Panc1 (cell line): Measurements from ENCODE around the gene ACTN3. TPM values are rescaled to one million over a fixed set of nuclear protein-coding genes. Genes with fewer than 3 reads are reported as not detected.
"Not testable (repeated sequence)": the region's sequence is repeated elsewhere in the genome, so short reads cannot be mapped to it uniquely, and the experiment has no call there.

Experiments
- ATAC-seq: fragments of 200-7000 bp; cut with Tn5 transposase; 2 replicates; pipeline ENCODE4 v1.9.1; 2020; ENCODE audit warnings: mild to moderate bottlenecking, moderate library complexity
- BruUV-seq: library from RNA; stranded (reverse); fragments of 400-500 nt; replicated peaks from 2 replicates; lab custom pipeline; 2021; lab: Mats Ljungman, UMichigan
- CTCF ChIA-PET: fragments of 300-600 bp; sonication (Branson Sonifier 250); formaldehyde crosslinking; loops from one replicate; lab custom pipeline; 2022; ENCODE audit warnings: antibody characterized with exemption; lab: Charles Lee
- POLR2A ChIA-PET: fragments of 300-600 bp; sonication (Branson Sonifier 250); formaldehyde crosslinking; loops from one replicate; lab custom pipeline; 2022; ENCODE audit warnings: antibody characterized with exemption; lab: Charles Lee
- DNase-seq: peaks from one replicate; pipeline ENCODE4 v3.0.0-alpha.2; 2010; ENCODE audit warnings: low read depth, low spot score
- H3K27ac ChIP-seq: 2 replicates; pipeline ENCODE4 v1.5.1; 2011; ENCODE audit warnings: mild to moderate bottlenecking, low read length, inconsistent platforms
- H3K27me3 ChIP-seq: fragments of 200-500 bp; sonication (Bioruptor generic); 2 replicates; pipeline ENCODE4 v1.6.0; 2014; ENCODE audit warnings: low read length, inconsistent platforms; ENCODE audit not compliant: control insufficient read depth, insufficient read depth
- H3K36me3 ChIP-seq: fragments of 200-500 bp; sonication (Bioruptor generic); 2 replicates; pipeline ENCODE4 v1.5.1; 2014; ENCODE audit warnings: inconsistent platforms, mild to moderate bottlenecking, low read length, moderate library complexity; ENCODE audit not compliant: control insufficient read depth, insufficient read depth
- H3K4me1 ChIP-seq: 2 replicates; pipeline ENCODE4 v1.5.1; 2011; ENCODE audit warnings: inconsistent platforms, mild to moderate bottlenecking, low read length, moderate library complexity; ENCODE audit not compliant: control insufficient read depth, insufficient read depth
- H3K4me3 ChIP-seq, 2 experiments: 2 replicates each; pipeline ENCODE4 v1.5.1; 2011 to 2012; ENCODE audit warnings: low read depth in 2 of 2, low read length in 2 of 2, mild to moderate bottlenecking in 2 of 2, inconsistent platforms in 1 of 2, moderate library complexity in 1 of 2
- H3K9me3 ChIP-seq: fragments of 200-500 bp; sonication (Bioruptor generic); 2 replicates; pipeline ENCODE4 v1.5.1; 2014; ENCODE audit warnings: low read depth, mild to moderate bottlenecking, inconsistent platforms, low read length, moderate library complexity; ENCODE audit not compliant: control insufficient read depth, insufficient read depth
- CTCF ChIP-seq: fragments of 450-650 bp; IDR thresholded peaks from 2 replicates; pipeline ENCODE4 v1.5.1; 2017; ENCODE audit warnings: mild to moderate bottlenecking
- POLR2AphosphoS5 ChIP-seq: IDR thresholded peaks from 2 replicates; pipeline ENCODE4 v1.6.1; 2012; ENCODE audit warnings: mild to moderate bottlenecking, low read depth, low read length, moderate library complexity
- SIN3A ChIP-seq: IDR thresholded peaks from 2 replicates; pipeline ENCODE4 v1.6.1; 2012; ENCODE audit warnings: low read depth, mild to moderate bottlenecking, low read length, moderate library complexity, borderline replicate concordance; ENCODE audit not compliant: insufficient read depth
- TCF7L2 ChIP-seq: IDR thresholded peaks from 2 replicates; pipeline ENCODE4 v1.6.1; 2011; ENCODE audit warnings: mild to moderate bottlenecking, low read depth, low read length, inconsistent platforms
- in situ Hi-C: cut with HindIII; loops from 2 replicates; pipeline ENCODE4 v1.10.0; 2016; ENCODE audit warnings: low sequenced_read_pairs, low pct_unique_long_range_greater_than_20kb
- intact Hi-C: fragments of 100-400 bp; cut with micrococcal nuclease; formaldehyde crosslinking; loops from one replicate; pipeline ENCODE4 v1.10.0; 2022; ENCODE audit not compliant: unreplicated experiment
- total RNA-seq: library from RNA; stranded (reverse); gene quantifications from one replicate; pipeline ENCODE4 v1.2.1, GENCODE V29; 2021; ENCODE audit not compliant: unreplicated experiment
- TF ChIP-seq, protein P1 (sequence below), 2 experiments: IDR thresholded peaks; 2 replicates each; pipeline ENCODE4 v1.6.1; 2011 to 2012; ENCODE audit warnings: low read depth in 2 of 2, control low read depth in 1 of 2, low read length in 1 of 2, mild to moderate bottlenecking in 1 of 2, moderate library complexity in 1 of 2; ENCODE audit not compliant: insufficient read depth in 1 of 2

Gene ACTN3
- total RNA-seq, 1 experiment from 2014 or later: 0.13 TPM

- H3K9me3 ChIP-seq, H3K27ac ChIP-seq, H3K27me3 ChIP-seq, H3K4me3 ChIP-seq, in situ Hi-C loops, H3K36me3 ChIP-seq, H3K4me1 ChIP-seq, POLR2A ChIA-PET, DNase-seq, BruUV-seq, intact Hi-C loops, ATAC-seq, CTCF ChIA-PET: not testable (repeated sequence)
These were observed 36.0 kb downstream of the ACTN3 start for GRCh38 chr11:66582565-66583147.

- H3K27ac ChIP-seq, H3K4me1 ChIP-seq, H3K4me3 ChIP-seq, ATAC-seq, in situ Hi-C loops, BruUV-seq, H3K27me3 ChIP-seq, CTCF ChIA-PET, POLR2A ChIA-PET, H3K36me3 ChIP-seq, H3K9me3 ChIP-seq, DNase-seq, intact Hi-C loops: not testable (repeated sequence)
These were observed 38.7 kb downstream of the ACTN3 start for GRCh38 chr11:66585447-66585846.

GRCh38 chr11:66586136-66586535, 39.4 kb downstream of the ACTN3 start:
- Histone ChIP-seq H3K9me3 (peaks cover 3% of the 10 kb centered on the region; the same call in 1 of the 2 replicates), H3K4me1 (no peaks in the 10 kb centered on the region), H3K36me3 (no peaks in the 10 kb centered on the region), H3K27ac (no peak overlapping the region), H3K4me3 (no peak overlapping the region), H3K27me3 (no peaks in the 10 kb centered on the region)
- ChIA-PET POLR2A (no interaction called here), CTCF (interaction anchor here (0.7 kb wide), 1 partner anchor 32 kb away, joined by 6 read pairs; no protein-coding TSS in a partner anchor)
- no peak for TF ChIP-seq TCF7L2
- no peak for TF ChIP-seq SIN3A
- TF ChIP-seq, protein P1, sequence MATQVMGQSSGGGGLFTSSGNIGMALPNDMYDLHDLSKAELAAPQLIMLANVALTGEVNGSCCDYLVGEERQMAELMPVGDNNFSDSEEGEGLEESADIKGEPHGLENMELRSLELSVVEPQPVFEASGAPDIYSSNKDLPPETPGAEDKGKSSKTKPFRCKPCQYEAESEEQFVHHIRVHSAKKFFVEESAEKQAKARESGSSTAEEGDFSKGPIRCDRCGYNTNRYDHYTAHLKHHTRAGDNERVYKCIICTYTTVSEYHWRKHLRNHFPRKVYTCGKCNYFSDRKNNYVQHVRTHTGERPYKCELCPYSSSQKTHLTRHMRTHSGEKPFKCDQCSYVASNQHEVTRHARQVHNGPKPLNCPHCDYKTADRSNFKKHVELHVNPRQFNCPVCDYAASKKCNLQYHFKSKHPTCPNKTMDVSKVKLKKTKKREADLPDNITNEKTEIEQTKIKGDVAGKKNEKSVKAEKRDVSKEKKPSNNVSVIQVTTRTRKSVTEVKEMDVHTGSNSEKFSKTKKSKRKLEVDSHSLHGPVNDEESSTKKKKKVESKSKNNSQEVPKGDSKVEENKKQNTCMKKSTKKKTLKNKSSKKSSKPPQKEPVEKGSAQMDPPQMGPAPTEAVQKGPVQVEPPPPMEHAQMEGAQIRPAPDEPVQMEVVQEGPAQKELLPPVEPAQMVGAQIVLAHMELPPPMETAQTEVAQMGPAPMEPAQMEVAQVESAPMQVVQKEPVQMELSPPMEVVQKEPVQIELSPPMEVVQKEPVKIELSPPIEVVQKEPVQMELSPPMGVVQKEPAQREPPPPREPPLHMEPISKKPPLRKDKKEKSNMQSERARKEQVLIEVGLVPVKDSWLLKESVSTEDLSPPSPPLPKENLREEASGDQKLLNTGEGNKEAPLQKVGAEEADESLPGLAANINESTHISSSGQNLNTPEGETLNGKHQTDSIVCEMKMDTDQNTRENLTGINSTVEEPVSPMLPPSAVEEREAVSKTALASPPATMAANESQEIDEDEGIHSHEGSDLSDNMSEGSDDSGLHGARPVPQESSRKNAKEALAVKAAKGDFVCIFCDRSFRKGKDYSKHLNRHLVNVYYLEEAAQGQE (IDR thresholded peaks at IDR 0.05; ENCODE audit: insufficient read depth in 1 of 2, low read depth in 2 of 2, low read length in 1 of 2): no peak
- no peak for TF ChIP-seq POLR2AphosphoS5
- no peak for TF ChIP-seq CTCF
- in situ Hi-C loops (no loop called here), intact Hi-C loops (no loop called here)
- no peak for DNase-seq
- BruUV-seq: no TSS peak
- peak; percentile 62 for ATAC-seq

GRCh38 chr11:66589315-66589714, 42.6 kb downstream of the ACTN3 start:
- H3K27ac ChIP-seq, H3K4me1 ChIP-seq, H3K9me3 ChIP-seq, ATAC-seq, DNase-seq, CTCF ChIA-PET, H3K36me3 ChIP-seq, intact Hi-C loops, BruUV-seq, H3K4me3 ChIP-seq, in situ Hi-C loops, H3K27me3 ChIP-seq: not testable (repeated sequence)
- POLR2A ChIA-PET: interaction anchor here (0.6 to 0.7 kb wide), 2 partner anchors 35 to 50 kb away, joined by 4 to 8 read pairs; no protein-coding TSS in a partner anchor
